Fibroblast of skin of left biceps (primary cell): ENCODE results near the gene JAK2.
"Not testable (repeated sequence)": the region's sequence is repeated elsewhere in the genome, so short reads cannot be mapped to it uniquely, and the experiment has no call there.

Experiments used
- DNase-seq, 2 experiments: peaks; one replicate each; pipeline ENCODE4 v3.0.0-alpha.2; 2013; ENCODE audit warnings: low read depth in 2 of 2

JAK2 gene

GRCh38 chr9:5041390-5042115 lies 56.5 kb downstream of the JAK2 start:
- DNase-seq, result no peak

- no peak for DNase-seq
Measured at GRCh38 chr9:5042661-5043178, 57.6 kb downstream of the JAK2 start.

GRCh38 chr9:5043381-5043780 lies 58.3 kb downstream of the JAK2 start:
- DNase-seq, result no peak

GRCh38 chr9:5044160-5044559 lies 59.1 kb downstream of the JAK2 start:
- DNase-seq, result no peak

- DNase-seq, result peak; percentile 30 to 36
Measured at GRCh38 chr9:5052838-5053237, 67.8 kb downstream of the JAK2 start.

GRCh38 chr9:5062631-5063030 lies 77.6 kb downstream of the JAK2 start:
- no peak for DNase-seq

DNA sequence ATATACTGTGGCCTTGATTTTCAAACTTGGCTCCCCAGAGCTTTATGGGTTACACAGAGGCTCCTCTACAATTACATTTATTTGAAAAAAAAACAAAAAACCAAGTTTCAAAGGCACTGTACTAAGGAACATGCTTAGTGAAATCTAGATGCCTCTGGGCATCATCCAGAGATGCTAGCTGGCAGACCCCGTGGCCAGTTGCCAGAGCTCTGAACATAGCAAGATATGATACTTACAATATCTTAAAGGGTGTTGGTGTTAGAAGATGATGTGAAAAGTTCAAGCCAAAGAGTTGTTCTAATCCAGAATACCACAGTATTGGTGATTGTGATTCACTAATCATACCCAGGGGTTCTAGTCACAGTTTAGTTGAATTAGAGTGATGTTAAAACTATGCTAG lies 87.8 kb downstream of the JAK2 start:
- no peak for DNase-seq

GRCh38 chr9:5073701-5074100 lies 88.6 kb downstream of the JAK2 start:
- DNase-seq, result no peak

DNA sequence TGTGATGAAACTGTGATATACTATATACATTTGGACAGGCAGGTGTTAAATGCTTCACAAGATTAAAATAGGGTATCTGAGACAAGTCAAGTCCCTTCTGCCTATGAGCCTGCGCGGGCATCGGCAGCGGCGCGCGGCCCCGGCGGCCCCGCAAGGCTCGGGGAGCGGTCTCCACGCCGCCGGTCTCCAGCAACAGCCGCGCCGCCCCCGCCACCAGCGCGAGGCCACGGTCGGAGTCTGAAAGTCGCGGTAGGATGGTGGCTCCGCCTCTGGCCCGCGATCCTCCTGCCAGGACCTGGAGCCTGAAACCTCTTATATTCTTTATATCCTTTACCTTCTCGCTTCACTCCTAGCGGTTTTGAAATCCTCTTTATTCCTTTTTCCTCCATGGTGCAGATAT lies 100.9 kb downstream of the JAK2 start:
- no peak for DNase-seq

GRCh38 chr9:5089737-5090136 lies 104.7 kb downstream of the JAK2 start:
- DNase-seq, result no peak

GRCh38 chr9:5095795-5096194 lies 110.7 kb downstream of the JAK2 start:
- DNase-seq, result no peak

- DNase-seq, result no peak
Measured at GRCh38 chr9:5099466-5099865, 114.4 kb downstream of the JAK2 start.

DNA sequence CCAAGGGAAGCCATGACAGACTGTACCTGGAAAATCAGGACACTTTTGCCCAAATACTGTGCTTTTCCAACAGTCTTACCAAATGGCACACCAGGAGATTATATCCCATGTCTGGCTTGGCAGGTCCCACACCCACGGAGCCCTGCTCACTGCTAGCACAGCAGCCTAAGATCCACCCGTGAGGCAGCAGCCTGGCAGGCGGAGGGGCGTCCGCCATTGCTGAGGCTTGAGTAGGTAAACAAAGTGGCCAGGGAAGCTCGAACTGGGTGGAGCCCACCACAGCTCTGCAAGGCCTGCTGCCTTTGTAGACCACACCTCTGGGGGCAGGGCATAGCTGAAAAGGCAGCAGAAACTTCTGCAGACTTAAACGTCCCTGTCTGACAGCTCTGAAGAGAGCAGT lies 116.1 kb downstream of the JAK2 start:
- not testable (repeated sequence) for DNase-seq

GRCh38 chr9:5106517-5106916 lies 121.4 kb downstream of the JAK2 start:
- DNase-seq, result not testable (repeated sequence)

DNA sequence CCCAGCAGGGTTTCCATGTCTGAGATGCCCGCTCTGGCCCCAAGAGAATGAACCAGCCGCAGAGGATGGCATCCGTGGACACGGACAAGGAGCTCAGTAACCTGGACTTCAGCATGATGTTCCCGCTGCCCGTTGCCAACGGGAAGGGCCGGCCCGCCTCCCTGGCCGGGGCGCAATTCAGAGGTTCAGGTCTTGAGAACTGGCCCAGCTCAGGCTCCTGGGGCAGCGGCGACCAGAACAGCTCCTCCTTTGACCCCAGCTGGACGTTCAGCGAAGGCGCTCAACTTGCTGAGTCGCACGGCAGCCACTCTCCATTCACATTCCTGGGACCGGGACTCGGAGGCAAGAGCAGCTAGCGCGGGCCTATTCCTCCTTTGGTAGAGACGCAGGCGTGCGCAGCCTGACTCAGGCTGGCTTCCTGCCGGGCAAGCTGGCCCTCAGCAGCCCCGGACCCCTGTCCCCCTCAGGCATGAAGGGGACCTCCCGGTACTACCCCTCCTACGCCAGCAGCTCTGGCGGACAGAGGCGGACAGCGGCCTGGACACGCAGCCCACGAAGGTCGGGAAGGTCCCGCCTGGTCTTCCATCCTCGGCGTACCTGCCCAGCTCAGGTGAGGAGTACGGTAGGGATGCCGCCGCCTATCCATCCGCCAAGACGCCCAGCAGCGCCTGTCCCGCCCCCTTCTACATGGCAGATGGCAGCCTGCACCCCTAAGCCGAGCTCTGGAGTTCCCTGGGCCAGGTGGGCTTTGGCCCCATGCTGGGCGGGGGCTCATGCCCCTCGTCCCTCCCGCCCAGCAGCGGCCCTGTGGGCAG lies 126.0 kb downstream of the JAK2 start:
- no peak for DNase-seq

GRCh38 chr9:5111696-5112095 lies 126.6 kb downstream of the JAK2 start:
- no peak for DNase-seq

DNA sequence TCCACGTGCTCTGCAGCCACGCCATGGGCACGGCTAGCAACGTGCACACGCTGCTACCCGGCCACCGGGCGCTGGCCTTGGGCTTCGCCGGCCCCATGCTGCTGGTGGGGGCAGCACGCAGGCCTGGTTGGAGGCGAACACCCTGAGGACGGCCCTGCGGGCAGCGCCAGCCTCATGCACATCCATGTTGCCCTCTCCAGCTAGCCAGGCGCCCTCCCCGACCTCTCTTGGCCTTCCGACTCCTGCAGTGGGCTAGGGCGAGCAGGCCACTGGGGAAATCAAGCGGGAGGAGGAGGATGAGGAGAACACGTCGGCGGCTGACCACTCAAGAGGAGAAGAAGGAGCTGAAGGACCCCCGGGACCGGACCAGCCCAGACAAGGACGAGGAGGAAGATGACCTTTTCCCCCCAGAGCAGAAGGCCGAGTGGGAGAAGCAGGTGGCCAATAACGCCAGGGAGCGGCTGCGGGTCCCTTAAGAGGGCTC lies 127.1 kb downstream of the JAK2 start:
- DNase-seq, result no peak

GRCh38 chr9:5112646-5113045 lies 127.6 kb downstream of the JAK2 start:
- DNase-seq, result no peak

DNA sequence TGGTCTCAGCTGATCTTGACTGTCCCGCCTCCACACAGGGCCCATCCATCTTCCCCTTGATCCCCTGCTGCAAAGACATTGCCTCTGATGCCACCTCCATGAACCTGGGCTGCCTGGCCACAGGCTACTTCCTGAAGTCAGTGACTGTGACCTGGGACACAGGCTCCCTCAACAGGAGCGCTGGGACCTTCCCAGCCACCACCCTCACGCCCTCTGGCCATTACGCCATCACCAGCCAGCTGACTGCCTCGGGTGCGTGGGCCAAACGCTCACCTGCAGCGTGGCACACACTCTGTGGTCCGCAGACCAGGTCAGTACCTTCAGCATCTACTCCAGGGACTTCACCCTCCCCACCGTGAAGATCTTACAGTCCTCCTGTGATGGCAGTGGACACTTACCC lies 128.5 kb downstream of the JAK2 start:
- no peak for DNase-seq

- DNase-seq, result no peak
Measured at GRCh38 chr9:5113994-5114748, 129.1 kb downstream of the JAK2 start.

GRCh38 chr9:5122116-5122515 lies 137.0 kb downstream of the JAK2 start:
- DNase-seq, result no peak

DNA sequence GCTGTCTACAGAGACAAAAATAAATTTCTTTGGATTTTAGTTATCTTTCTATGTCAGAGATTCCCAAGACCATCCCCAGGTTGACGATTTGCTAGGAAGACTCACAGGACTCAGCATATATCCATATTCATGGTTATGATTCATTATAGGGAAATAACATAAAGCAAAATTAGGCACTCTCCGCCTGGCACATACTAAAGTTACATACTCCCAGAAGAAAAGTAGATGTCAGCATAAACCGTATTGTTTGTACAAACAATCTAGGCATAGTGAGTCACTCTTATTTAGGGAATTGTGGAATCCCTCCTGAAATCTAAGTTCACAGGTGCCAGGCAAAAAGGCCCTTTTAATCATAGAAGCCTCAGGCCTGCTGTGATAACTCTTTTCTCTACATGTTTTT lies 137.4 kb downstream of the JAK2 start:
- no peak for DNase-seq
